ENCODE data around the gene KCNJ16. TPM values are rescaled to one million over a fixed set of nuclear protein-coding genes. Genes with fewer than 3 reads are reported as not detected.

Gene KCNJ16
- polyA plus RNA-seq, 1 experiment: not detected

- DNase-seq (ENCODE audit: low read depth, low spot score): no peak
- ChIA-PET CTCF (interaction anchor here (1.2 to 7.9 kb wide), 3 partner anchors 20 to 564 kb away, joined by 3 to 57 read pairs (median 4); no protein-coding TSS in a partner anchor), POLR2A (no interaction called here)
- no peak for TF ChIP-seq CTCF (IDR thresholded peaks at IDR 0.05; ENCODE audit: low read depth, low read length)
- no peak overlapping the region for H3K27ac ChIP-seq (ENCODE audit: low read depth, low read length)
- H3K27me3 ChIP-seq (ENCODE audit: control insufficient read depth, insufficient read depth, low read length): peaks cover 14% of the 10 kb centered on the region
- H3K4me3 ChIP-seq (ENCODE audit: low read depth, low read length): no peak overlapping the region
- no peaks in the 10 kb centered on the region for H3K9me3 ChIP-seq (ENCODE audit: control insufficient read depth, insufficient read depth, low read length)
Measured at GRCh38 chr17:70172449-70172848, 97.4 kb downstream of the KCNJ16 start.

- no peak overlapping the region for H3K4me3 ChIP-seq (ENCODE audit: low read depth, low read length)
- ChIA-PET CTCF (interaction anchor here (1.3 kb wide), 1 partner anchor 20 kb away, joined by 3 read pairs; no protein-coding TSS in a partner anchor), POLR2A (no interaction called here)
- H3K27me3 ChIP-seq (ENCODE audit: control insufficient read depth, insufficient read depth, low read length): peaks cover 14% of the 10 kb centered on the region
- no peaks in the 10 kb centered on the region for H3K9me3 ChIP-seq (ENCODE audit: control insufficient read depth, insufficient read depth, low read length)
- no peak for DNase-seq (ENCODE audit: low read depth, low spot score)
- TF ChIP-seq CTCF (IDR thresholded peaks at IDR 0.05; ENCODE audit: low read depth, low read length): no peak
- no peak overlapping the region for H3K27ac ChIP-seq (ENCODE audit: low read depth, low read length)
Measured at GRCh38 chr17:70172923-70173322, 97.9 kb downstream of the KCNJ16 start.

GRCh38 chr17:70173681-70174080, 98.7 kb downstream of the KCNJ16 start:
- TF ChIP-seq CTCF (IDR thresholded peaks at IDR 0.05; ENCODE audit: low read depth, low read length): no peak
- no peak overlapping the region for H3K27ac ChIP-seq (ENCODE audit: low read depth, low read length)
- CTCF ChIA-PET: no interaction called here
- peaks cover 14% of the 10 kb centered on the region for H3K27me3 ChIP-seq (ENCODE audit: control insufficient read depth, insufficient read depth, low read length)
- POLR2A ChIA-PET: no interaction called here
- H3K4me3 ChIP-seq (ENCODE audit: low read depth, low read length): no peak overlapping the region
- no peak for DNase-seq (ENCODE audit: low read depth, low spot score)
- no peaks in the 10 kb centered on the region for H3K9me3 ChIP-seq (ENCODE audit: control insufficient read depth, insufficient read depth, low read length)

GRCh38 chr17:70181376-70181775, 106.4 kb downstream of the KCNJ16 start:
- Histone ChIP-seq H3K27me3 (ENCODE audit: control insufficient read depth, insufficient read depth, low read length) (no peaks in the 10 kb centered on the region), H3K27ac (ENCODE audit: low read depth, low read length) (no peak overlapping the region), H3K4me3 (ENCODE audit: low read depth, low read length) (no peak overlapping the region), H3K9me3 (ENCODE audit: control insufficient read depth, insufficient read depth, low read length) (no peaks in the 10 kb centered on the region)
- no peak for TF ChIP-seq CTCF (IDR thresholded peaks at IDR 0.05; ENCODE audit: low read depth, low read length)
- CTCF ChIA-PET: interaction anchor here (1.2 kb wide), 1 partner anchor 574 kb away, joined by 3 read pairs; no protein-coding TSS in a partner anchor
- POLR2A ChIA-PET: no interaction called here
- DNase-seq (ENCODE audit: low read depth, low spot score): no peak

- Histone ChIP-seq H3K4me3 (ENCODE audit: low read depth, low read length) (no peak overlapping the region), H3K9me3 (ENCODE audit: control insufficient read depth, insufficient read depth, low read length) (no peaks in the 10 kb centered on the region), H3K27ac (ENCODE audit: low read depth, low read length) (no peak overlapping the region), H3K27me3 (ENCODE audit: control insufficient read depth, insufficient read depth, low read length) (no peaks in the 10 kb centered on the region)
- POLR2A ChIA-PET: no interaction called here
- no peak for DNase-seq (ENCODE audit: low read depth, low spot score)
- no peak for TF ChIP-seq CTCF (IDR thresholded peaks at IDR 0.05; ENCODE audit: low read depth, low read length)
- CTCF ChIA-PET: interaction anchor here (1.2 kb wide), 1 partner anchor 574 kb away, joined by 3 read pairs; no protein-coding TSS in a partner anchor
Measured at GRCh38 chr17:70181866-70182265, 106.8 kb downstream of the KCNJ16 start.
